ENCODE results near the gene TCP1.
"Not testable (repeated sequence)": the region's sequence is repeated elsewhere in the genome, so short reads cannot be mapped to it uniquely, and the experiment has no call there.

- not testable (repeated sequence) for TF ChIP-seq POLR2A, CTCF (IDR thresholded peaks at IDR 0.05)
These were observed 56.9 kb downstream of the TCP1 start for GRCh38 chr6:159732550-159732949.
